Measurements from ENCODE around the gene SPEM2. TPM values are rescaled to one million over a fixed set of nuclear protein-coding genes. Genes with fewer than 3 reads are reported as not detected.
A peak's percentile ranks its signal among the peaks of the same experiment; 100 is the strongest.

SPEM2 gene
- total RNA-seq, 2 donors from 2014 or later = 5.3 TPM; not detected in 1

DNA sequence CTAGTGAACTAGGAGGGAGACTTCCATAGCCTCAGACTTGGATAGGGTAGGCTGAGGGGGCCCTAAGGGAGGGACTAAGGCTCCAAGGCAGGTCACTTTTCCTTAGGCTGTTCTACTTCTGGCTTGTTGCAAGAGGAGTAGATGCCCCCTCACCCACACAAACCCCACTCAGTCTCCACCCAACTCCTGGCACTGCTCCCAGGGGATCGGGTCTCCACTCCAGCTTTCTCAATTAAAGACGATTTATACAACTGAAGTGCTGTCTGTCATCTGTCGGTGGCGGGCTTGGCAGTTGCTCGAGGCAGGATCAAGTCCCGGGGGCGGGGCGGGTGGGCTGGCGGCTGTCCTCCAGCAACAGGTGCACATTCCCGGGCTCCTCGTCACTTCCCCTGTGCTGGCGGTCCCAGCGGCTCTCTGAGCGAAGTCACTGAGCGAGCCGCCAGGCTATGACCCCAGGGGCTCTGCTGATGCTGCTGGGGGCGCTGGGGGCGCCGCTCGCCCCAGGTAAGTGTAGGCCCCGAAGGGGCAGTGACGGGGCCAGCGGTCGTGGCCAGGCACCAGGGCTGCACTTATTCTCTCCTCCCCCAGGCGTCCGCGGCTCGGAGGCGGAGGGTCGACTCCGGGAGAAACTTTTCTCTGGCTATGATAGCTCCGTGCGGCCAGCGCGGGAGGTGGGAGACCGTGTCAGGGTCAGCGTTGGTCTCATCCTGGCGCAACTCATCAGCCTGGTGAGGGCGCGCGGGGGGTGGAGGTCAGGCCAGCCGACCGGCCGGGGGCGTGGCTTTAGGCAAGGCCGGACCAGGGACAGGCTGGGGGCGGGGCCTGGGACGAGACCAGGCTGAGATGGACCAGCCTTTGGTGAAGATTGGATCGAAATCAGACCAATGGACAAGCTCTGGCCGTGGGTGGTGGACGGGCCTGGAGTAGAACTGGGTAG, 19.5 kb downstream of the SPEM2 start, which contains the start of gene CHRNB1:
CHRNB1 (plus strand) TSS at position 380 of the 937 bp plus-strand sequence; CDS start at position 447, 67 bp downstream.
- Histone ChIP-seq H3K27ac (no peak within 1 kb of the TSS), H3K4me3 (peak within 1 kb of the TSS in 1 of 2 donors; percentile 6), H3K27me3 (replicated peaks; ENCODE audit: insufficient read depth) (no peaks in the 10 kb centered on the region), H3K4me1 (replicated peaks) (peaks cover 2% of the 10 kb centered on the region), H3K36me3 (no peaks in the 10 kb centered on the region), H3K9me3 (no peaks in the 10 kb centered on the region)
- DNase-seq (ENCODE audit: low spot score) = no peak
- 17% methylated on average over 38 of the region's 51 CpGs for WGBS
- intact Hi-C loops (cut with DNase I) = no loop called here
- TF ChIP-seq POLR2AphosphoS5 (IDR thresholded peaks at IDR 0.05) = no peak
- TF ChIP-seq, protein P1, sequence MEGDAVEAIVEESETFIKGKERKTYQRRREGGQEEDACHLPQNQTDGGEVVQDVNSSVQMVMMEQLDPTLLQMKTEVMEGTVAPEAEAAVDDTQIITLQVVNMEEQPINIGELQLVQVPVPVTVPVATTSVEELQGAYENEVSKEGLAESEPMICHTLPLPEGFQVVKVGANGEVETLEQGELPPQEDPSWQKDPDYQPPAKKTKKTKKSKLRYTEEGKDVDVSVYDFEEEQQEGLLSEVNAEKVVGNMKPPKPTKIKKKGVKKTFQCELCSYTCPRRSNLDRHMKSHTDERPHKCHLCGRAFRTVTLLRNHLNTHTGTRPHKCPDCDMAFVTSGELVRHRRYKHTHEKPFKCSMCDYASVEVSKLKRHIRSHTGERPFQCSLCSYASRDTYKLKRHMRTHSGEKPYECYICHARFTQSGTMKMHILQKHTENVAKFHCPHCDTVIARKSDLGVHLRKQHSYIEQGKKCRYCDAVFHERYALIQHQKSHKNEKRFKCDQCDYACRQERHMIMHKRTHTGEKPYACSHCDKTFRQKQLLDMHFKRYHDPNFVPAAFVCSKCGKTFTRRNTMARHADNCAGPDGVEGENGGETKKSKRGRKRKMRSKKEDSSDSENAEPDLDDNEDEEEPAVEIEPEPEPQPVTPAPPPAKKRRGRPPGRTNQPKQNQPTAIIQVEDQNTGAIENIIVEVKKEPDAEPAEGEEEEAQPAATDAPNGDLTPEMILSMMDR (IDR thresholded peaks at IDR 0.05) = no peak
- no peak for TF ChIP-seq POLR2A (IDR thresholded peaks at IDR 0.05)

DNA sequence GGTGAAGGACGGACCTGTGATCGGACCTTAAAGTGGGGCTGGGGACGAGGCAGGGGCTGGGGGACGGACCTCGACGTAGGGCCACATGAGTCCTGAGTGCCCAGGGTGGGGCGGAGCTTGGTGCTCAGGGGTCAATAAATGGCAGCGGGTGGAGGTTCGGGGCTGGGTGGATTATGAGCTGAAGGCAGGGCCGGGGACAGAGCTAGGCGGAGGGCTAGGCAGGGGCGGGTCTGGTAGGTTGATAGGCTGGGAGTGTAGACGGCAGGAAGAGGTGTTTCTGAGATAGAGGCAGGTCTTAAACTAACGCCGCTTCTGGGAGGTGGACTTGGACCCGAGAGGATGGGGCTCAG, 20.2 kb downstream of the SPEM2 start:
- H3K27me3 ChIP-seq (replicated peaks; ENCODE audit: insufficient read depth) = no peaks in the 10 kb centered on the region
- no peak for TF ChIP-seq POLR2A (IDR thresholded peaks at IDR 0.05)
- TF ChIP-seq POLR2AphosphoS5 (IDR thresholded peaks at IDR 0.05) = no peak
- TF ChIP-seq, protein P1 (IDR thresholded peaks at IDR 0.05) = no peak
- no peak overlapping the region for H3K27ac ChIP-seq
- DNase-seq (ENCODE audit: low spot score) = no peak
- H3K4me3 ChIP-seq = no peak overlapping the region
- H3K9me3 ChIP-seq = no peaks in the 10 kb centered on the region
- 12% methylated on average over 16 of the region's 16 CpGs for WGBS
- intact Hi-C loops (cut with DNase I) = no loop called here
- no peaks in the 10 kb centered on the region for H3K36me3 ChIP-seq
- no peaks in the 10 kb centered on the region for H3K4me1 ChIP-seq (replicated peaks)

GRCh38 chr17:7448461-7448860, 23.0 kb downstream of the SPEM2 start:
- Histone ChIP-seq H3K36me3 (no peaks in the 10 kb centered on the region), H3K4me1 (replicated peaks) (no peaks in the 10 kb centered on the region), H3K9me3 (no peaks in the 10 kb centered on the region), H3K27me3 (replicated peaks; ENCODE audit: insufficient read depth) (no peaks in the 10 kb centered on the region), H3K4me3 (no peak overlapping the region), H3K27ac (no peak overlapping the region)
- 86% methylated on average over 7 of the region's 7 CpGs for WGBS
- no peak for DNase-seq (ENCODE audit: low spot score)
- intact Hi-C loops (cut with DNase I) = no loop called here
- TF ChIP-seq, protein P1 (IDR thresholded peaks at IDR 0.05) = no peak
- TF ChIP-seq POLR2AphosphoS5 (IDR thresholded peaks at IDR 0.05) = no peak
- TF ChIP-seq POLR2A (IDR thresholded peaks at IDR 0.05) = no peak

DNA sequence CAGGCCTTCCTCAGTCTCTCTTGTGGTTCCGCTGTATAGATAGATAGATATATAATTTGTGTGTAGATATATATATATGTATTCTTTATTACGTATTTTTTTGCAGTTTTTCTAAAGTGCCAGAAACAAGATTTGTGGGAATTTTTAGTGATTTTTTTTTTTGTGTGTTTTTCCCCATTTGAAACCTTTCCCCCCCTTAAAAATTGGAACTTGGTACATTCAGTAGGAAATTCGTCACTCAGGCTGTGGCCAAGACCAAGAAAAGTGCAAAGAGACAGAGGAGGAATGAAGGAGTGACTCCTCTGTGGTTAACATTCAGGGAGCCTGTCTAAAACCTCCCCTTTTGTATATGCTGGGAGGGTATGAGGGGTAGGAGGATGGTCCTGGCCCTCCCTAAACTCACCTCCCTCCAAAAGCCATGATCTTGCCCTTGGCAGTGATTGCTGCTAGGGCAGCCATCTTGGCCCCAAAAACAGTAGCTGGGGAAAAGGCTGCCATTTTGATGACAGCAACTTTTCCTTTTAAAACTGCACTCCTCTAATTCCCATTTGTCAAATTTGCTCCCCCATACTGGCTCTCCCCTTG, 34.6 kb downstream of the SPEM2 start:
- Histone ChIP-seq H3K4me3 (no peak overlapping the region), H3K9me3 (no peaks in the 10 kb centered on the region), H3K27me3 (replicated peaks; ENCODE audit: insufficient read depth) (no peaks in the 10 kb centered on the region), H3K27ac (no peak overlapping the region), H3K36me3 (peaks cover 0 to 5% of the 10 kb centered on the region in 2 donors), H3K4me1 (replicated peaks) (no peaks in the 10 kb centered on the region)
- intact Hi-C loops (cut with DNase I) = no loop called here
- DNase-seq (ENCODE audit: low spot score) = no peak
- WGBS = 73% methylated on average over 3 of the region's 3 CpGs
- TF ChIP-seq POLR2AphosphoS5 (IDR thresholded peaks at IDR 0.05) (no peak), POLR2A (IDR thresholded peaks at IDR 0.05) (no peak)
- TF ChIP-seq, protein P1 (IDR thresholded peaks at IDR 0.05) = no peak

Data from prostate gland (tissue), 2 donors.